HepG2 (cell line): Measurements from ENCODE around the gene TRPV2. TPM values are rescaled to one million over a fixed set of nuclear protein-coding genes. Genes with fewer than 3 reads are reported as not detected.

Experiments used
- ATF1 ChIP-seq: IDR thresholded peaks from 2 replicates; pipeline ENCODE4 v1.6.1; 2016; ENCODE audit warnings: mild to moderate bottlenecking, control low read depth
- FOXP1 ChIP-seq, 2 experiments: fragments of 450-650 bp in 1 of 2; IDR thresholded peaks; 2 replicates each; pipeline ENCODE4 v1.6.1; 2017 to 2018; ENCODE audit warnings: antibody characterized with exemption in 1 of 2
- HNF1A ChIP-seq, 2 experiments: sonication (generic) in 1 of 2; formaldehyde crosslinking in 1 of 2; IDR thresholded peaks; 2 replicates each; pipeline versions ENCODE4 v1.4.0 to v1.6.1; 2016 to 2020; ENCODE audit warnings: borderline replicate concordance in 1 of 2, low read depth in 1 of 2, mild to moderate bottlenecking in 1 of 2, missing genetic modification reagents in 1 of 2
- HOXA3 ChIP-seq: sonication (generic); formaldehyde crosslinking; IDR thresholded peaks from 2 replicates; pipeline ENCODE4 v1.5.0; 2020; ENCODE audit warnings: missing genetic modification reagents
- MED1 ChIP-seq: sonication (generic); formaldehyde crosslinking; IDR thresholded peaks from 2 replicates; pipeline ENCODE4 v1.4.0; 2020; ENCODE audit warnings: missing genetic modification reagents
- MTF2 ChIP-seq: sonication (generic); formaldehyde crosslinking; IDR thresholded peaks from 2 replicates; pipeline ENCODE4 v1.5.0; 2020; ENCODE audit warnings: missing genetic modification reagents, borderline replicate concordance
- MYNN ChIP-seq: sonication (generic); formaldehyde crosslinking; IDR thresholded peaks from 2 replicates; pipeline ENCODE4 v1.4.0; 2020; ENCODE audit warnings: mild to moderate bottlenecking, low read depth, missing genetic modification reagents
- NFKB2 ChIP-seq: sonication (generic); formaldehyde crosslinking; IDR thresholded peaks from 2 replicates; pipeline ENCODE4 v1.4.0; 2020; ENCODE audit warnings: missing genetic modification reagents, borderline replicate concordance
- RARA ChIP-seq: IDR thresholded peaks from 2 replicates; pipeline ENCODE4 v1.6.1; 2016; ENCODE audit warnings: missing genetic modification reagents, missing compliant biosample characterization
- RXRA ChIP-seq: sonication (generic); formaldehyde crosslinking; IDR thresholded peaks from 2 replicates; pipeline ENCODE4 v1.5.1; 2020; ENCODE audit warnings: missing genetic modification reagents
- SMAD1 ChIP-seq: sonication (generic); formaldehyde crosslinking; IDR thresholded peaks from 2 replicates; pipeline ENCODE4 v1.4.0; 2020; ENCODE audit warnings: missing genetic modification reagents, low read depth, mild to moderate bottlenecking, borderline replicate concordance
- XBP1 ChIP-seq: sonication (generic); formaldehyde crosslinking; IDR thresholded peaks from 2 replicates; pipeline ENCODE4 v1.5.0; 2020; ENCODE audit warnings: missing genetic modification reagents
- ZBTB49 ChIP-seq: sonication (generic); formaldehyde crosslinking; IDR thresholded peaks from 2 replicates; pipeline ENCODE4 v1.4.0; 2020; ENCODE audit warnings: missing genetic modification reagents, borderline replicate concordance
- ZC3H4 ChIP-seq: sonication (generic); formaldehyde crosslinking; IDR thresholded peaks from 2 replicates; pipeline ENCODE4 v1.4.0; 2020; ENCODE audit warnings: missing genetic modification reagents, borderline replicate concordance
- ZFAT ChIP-seq: sonication (generic); formaldehyde crosslinking; conservative IDR thresholded peaks from 2 replicates; pipeline ENCODE4 v1.8.1; 2023; ENCODE audit warnings: missing genetic modification reagents, inconsistent platforms
- ZFX ChIP-seq: sonication (generic); formaldehyde crosslinking; IDR thresholded peaks from 2 replicates; pipeline ENCODE4 v1.4.0; 2020; ENCODE audit warnings: mild to moderate bottlenecking, low read depth, missing genetic modification reagents, moderate library complexity
- ZNF207 ChIP-seq: fragments of 450-650 bp; IDR thresholded peaks from 2 replicates; pipeline ENCODE4 v1.6.1; 2016; ENCODE audit warnings: antibody characterized with exemption, borderline replicate concordance
- polyA plus RNA-seq, 8 experiments: library from polyadenylated mRNA; depleted of rRNA in 3 of 8; stranded (reverse) in 7 of 8; unstranded in 1 of 8; fragments of >200 nt; fragmentation: Illumina TruSeq in 4 of 8; extraction: Trizol in 4 of 8; gene quantifications; 2 replicates each; pipeline versions ENCODE4 v1.2.1 to v1.2.3, GENCODE V29; 2011 to 2016; ENCODE audit warnings: low read depth in 4 of 8, missing spikeins in 1 of 8, mixed read lengths in 1 of 8; ENCODE audit not compliant: insufficient read depth in 1 of 8
- total RNA-seq, 5 experiments: library from RNA; depleted of rRNA; stranded (reverse); fragments of >200 nt; fragmentation: Illumina TruSeq; extraction: Trizol; gene quantifications; 2 replicates each; pipeline ENCODE4 v1.2.3, GENCODE V29; 2016; ENCODE audit warnings: low read depth in 1 of 5
- TF ChIP-seq, protein P1 (sequence below): sonication (generic); formaldehyde crosslinking; IDR thresholded peaks from 2 replicates; pipeline ENCODE4 v1.4.0; 2020; ENCODE audit warnings: missing genetic modification reagents
- TF ChIP-seq, protein P2 (sequence below): IDR thresholded peaks from 2 replicates; pipeline ENCODE4 v1.6.1; 2016

TRPV2 gene
- total and polyA plus RNA-seq, 2 of the 13 experiments (the other 11 are each of a cell fraction or from before 2014, with no cell fraction given): 13.6 to 21.3 TPM

GRCh38 chr17:16468428-16468992 is 53.1 kb downstream of the TRPV2 start (continued):
- TF ChIP-seq HNF1A (IDR thresholded peaks at IDR 0.05; ENCODE audit: low read depth): peak; percentile 20; the same call in 1 of the 2 replicates
- TF ChIP-seq HNF1A (CRISPR knock-in tag; IDR thresholded peaks at IDR 0.05; ENCODE audit: borderline replicate concordance): no peak; the same call in 1 of the 2 replicates
- TF ChIP-seq MTF2 (CRISPR knock-in tag): no peak
- TF ChIP-seq, protein P1, sequence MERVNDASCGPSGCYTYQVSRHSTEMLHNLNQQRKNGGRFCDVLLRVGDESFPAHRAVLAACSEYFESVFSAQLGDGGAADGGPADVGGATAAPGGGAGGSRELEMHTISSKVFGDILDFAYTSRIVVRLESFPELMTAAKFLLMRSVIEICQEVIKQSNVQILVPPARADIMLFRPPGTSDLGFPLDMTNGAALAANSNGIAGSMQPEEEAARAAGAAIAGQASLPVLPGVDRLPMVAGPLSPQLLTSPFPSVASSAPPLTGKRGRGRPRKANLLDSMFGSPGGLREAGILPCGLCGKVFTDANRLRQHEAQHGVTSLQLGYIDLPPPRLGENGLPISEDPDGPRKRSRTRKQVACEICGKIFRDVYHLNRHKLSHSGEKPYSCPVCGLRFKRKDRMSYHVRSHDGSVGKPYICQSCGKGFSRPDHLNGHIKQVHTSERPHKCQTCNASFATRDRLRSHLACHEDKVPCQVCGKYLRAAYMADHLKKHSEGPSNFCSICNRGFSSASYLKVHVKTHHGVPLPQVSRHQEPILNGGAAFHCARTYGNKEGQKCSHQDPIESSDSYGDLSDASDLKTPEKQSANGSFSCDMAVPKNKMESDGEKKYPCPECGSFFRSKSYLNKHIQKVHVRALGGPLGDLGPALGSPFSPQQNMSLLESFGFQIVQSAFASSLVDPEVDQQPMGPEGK (CRISPR knock-in tag): peak; percentile 26; the same call in 1 of the 2 replicates
- TF ChIP-seq, protein P2, sequence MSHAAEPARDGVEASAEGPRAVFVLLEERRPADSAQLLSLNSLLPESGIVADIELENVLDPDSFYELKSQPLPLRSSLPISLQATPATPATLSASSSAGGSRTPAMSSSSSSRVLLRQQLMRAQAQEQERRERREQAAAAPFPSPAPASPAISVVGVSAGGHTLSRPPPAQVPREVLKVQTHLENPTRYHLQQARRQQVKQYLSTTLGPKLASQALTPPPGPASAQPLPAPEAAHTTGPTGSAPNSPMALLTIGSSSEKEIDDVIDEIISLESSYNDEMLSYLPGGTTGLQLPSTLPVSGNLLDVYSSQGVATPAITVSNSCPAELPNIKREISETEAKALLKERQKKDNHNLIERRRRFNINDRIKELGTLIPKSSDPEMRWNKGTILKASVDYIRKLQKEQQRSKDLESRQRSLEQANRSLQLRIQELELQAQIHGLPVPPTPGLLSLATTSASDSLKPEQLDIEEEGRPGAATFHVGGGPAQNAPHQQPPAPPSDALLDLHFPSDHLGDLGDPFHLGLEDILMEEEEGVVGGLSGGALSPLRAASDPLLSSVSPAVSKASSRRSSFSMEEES (CRISPR knock-in tag): no peak
- 0 out of 2 replicates have a peak, but pooled peaks have one; percentile 25 for TF ChIP-seq MED1 (CRISPR knock-in tag)
- TF ChIP-seq ZFAT (CRISPR knock-in tag): no peak
- no peak for TF ChIP-seq ZNF207
- no peak for TF ChIP-seq XBP1 (CRISPR knock-in tag)
- TF ChIP-seq ZFX (CRISPR knock-in tag): no peak
- no peak for TF ChIP-seq NFKB2
- no peak for TF ChIP-seq SMAD1
- no peak for TF ChIP-seq RXRA (CRISPR knock-in tag)
- TF ChIP-seq ZBTB49 (CRISPR knock-in tag): no peak
- TF ChIP-seq RARA (CRISPR knock-in tag): peak; percentile 29; the same call in 1 of the 2 replicates
- TF ChIP-seq ZC3H4 (CRISPR knock-in tag): no peak
- no peak for TF ChIP-seq ATF1 (CRISPR knock-in tag)
- TF ChIP-seq FOXP1 (IDR thresholded peaks at IDR 0.05): no peak
- peak; percentile 44; the same call in 1 of the 2 replicates for TF ChIP-seq FOXP1 (CRISPR knock-in tag; IDR thresholded peaks at IDR 0.05)
- no peak for TF ChIP-seq MYNN (CRISPR knock-in tag)
- 0 out of 2 replicates have a peak, but pooled peaks have one; percentile 28 for TF ChIP-seq HOXA3 (CRISPR knock-in tag)
